H1 (cell line): Measurements from ENCODE around the gene IGSF1. TPM values are rescaled to one million over a fixed set of nuclear protein-coding genes. Genes with fewer than 3 reads are reported as not detected.

Experiments
- CREB1 ChIP-seq: IDR thresholded peaks from 2 replicates; pipeline ENCODE4 v1.6.1; 2012; ENCODE audit warnings: inconsistent platforms
- EGR1 ChIP-seq: IDR thresholded peaks from 2 replicates; pipeline ENCODE4 v1.6.1; 2011; ENCODE audit warnings: low read depth, low read length, borderline replicate concordance
- polyA plus RNA-seq, 7 experiments: library from polyadenylated mRNA; depleted of rRNA in 3 of 7; stranded (reverse) in 5 of 7; unstranded in 2 of 7; fragments of >200 nt in 5 of 7; fragments of 200-250 nt in 2 of 7; gene quantifications; 1 replicate in 5 of 7; 2 replicates in 1 of 7; 4 replicates in 1 of 7; pipeline versions ENCODE4 v1.2.1 to v1.2.3, GENCODE V29; 2011 to 2013; ENCODE audit warnings: missing spikeins in 2 of 7, mixed read lengths in 2 of 7
- total RNA-seq: library from RNA; stranded (reverse); fragmentation: NEBNext Ultra II Directional; extraction: Animal tissue kit (Norgen Biotek cat#: 25700); gene quantifications from 2 replicates; pipeline ENCODE4 v1.2.1, GENCODE V29; 2021
- TF ChIP-seq, protein P1 (sequence below), 3 experiments: IDR thresholded peaks; 1 replicate in 2 of 3; 2 replicates in 1 of 3; pipeline versions ENCODE4 v1.5.1 to v1.6.1; 2011; ENCODE audit warnings: low read length in 3 of 3, mild to moderate bottlenecking in 3 of 3, inconsistent platforms in 2 of 3, low read depth in 1 of 3, moderate library complexity in 1 of 3; ENCODE audit not compliant: insufficient read depth in 1 of 3; ENCODE audit errors: control extremely low read depth in 1 of 3
- TF ChIP-seq, protein P2 (sequence below): fragments of 300-600 bp; sonication (generic); IDR thresholded peaks from 2 replicates; pipeline ENCODE4 v1.7.1; 2012; ENCODE audit warnings: low read length, moderate library complexity, mild to moderate bottlenecking, inconsistent platforms; ENCODE audit not compliant: insufficient replicate concordance

IGSF1 gene
- total and polyA plus RNA-seq, 2 of the 8 experiments (the other 6 are each of a cell fraction or from before 2014, with no cell fraction given): 23.1 to 39.9 TPM

DNA sequence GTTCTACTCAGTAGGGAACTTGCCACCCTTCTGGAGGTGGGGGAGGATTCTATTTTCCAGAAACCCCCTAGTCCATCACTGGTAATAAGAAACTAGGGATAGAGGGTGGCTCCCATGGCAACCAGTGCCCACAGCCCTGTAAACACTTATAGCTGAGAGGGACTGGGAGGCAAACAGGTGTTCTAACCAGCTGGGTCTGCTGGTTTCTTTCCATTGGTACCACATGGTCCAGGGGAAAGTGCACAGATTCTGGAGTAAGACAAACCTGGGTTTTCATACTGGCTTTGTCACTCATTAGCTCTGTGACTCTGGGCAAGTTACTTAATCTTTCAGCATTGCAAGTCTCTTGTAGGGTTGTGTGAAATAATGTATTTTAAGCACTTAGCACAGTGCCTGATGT lies 26.9 kb downstream of the IGSF1 start (continued):
- TF ChIP-seq, protein P1, sequence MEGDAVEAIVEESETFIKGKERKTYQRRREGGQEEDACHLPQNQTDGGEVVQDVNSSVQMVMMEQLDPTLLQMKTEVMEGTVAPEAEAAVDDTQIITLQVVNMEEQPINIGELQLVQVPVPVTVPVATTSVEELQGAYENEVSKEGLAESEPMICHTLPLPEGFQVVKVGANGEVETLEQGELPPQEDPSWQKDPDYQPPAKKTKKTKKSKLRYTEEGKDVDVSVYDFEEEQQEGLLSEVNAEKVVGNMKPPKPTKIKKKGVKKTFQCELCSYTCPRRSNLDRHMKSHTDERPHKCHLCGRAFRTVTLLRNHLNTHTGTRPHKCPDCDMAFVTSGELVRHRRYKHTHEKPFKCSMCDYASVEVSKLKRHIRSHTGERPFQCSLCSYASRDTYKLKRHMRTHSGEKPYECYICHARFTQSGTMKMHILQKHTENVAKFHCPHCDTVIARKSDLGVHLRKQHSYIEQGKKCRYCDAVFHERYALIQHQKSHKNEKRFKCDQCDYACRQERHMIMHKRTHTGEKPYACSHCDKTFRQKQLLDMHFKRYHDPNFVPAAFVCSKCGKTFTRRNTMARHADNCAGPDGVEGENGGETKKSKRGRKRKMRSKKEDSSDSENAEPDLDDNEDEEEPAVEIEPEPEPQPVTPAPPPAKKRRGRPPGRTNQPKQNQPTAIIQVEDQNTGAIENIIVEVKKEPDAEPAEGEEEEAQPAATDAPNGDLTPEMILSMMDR (IDR thresholded peaks at IDR 0.05; ENCODE audit: control extremely low read depth in 1 of 3, insufficient read depth in 1 of 3, low read depth in 1 of 3, low read length in 3 of 3): no peak
- TF ChIP-seq, protein P2, sequence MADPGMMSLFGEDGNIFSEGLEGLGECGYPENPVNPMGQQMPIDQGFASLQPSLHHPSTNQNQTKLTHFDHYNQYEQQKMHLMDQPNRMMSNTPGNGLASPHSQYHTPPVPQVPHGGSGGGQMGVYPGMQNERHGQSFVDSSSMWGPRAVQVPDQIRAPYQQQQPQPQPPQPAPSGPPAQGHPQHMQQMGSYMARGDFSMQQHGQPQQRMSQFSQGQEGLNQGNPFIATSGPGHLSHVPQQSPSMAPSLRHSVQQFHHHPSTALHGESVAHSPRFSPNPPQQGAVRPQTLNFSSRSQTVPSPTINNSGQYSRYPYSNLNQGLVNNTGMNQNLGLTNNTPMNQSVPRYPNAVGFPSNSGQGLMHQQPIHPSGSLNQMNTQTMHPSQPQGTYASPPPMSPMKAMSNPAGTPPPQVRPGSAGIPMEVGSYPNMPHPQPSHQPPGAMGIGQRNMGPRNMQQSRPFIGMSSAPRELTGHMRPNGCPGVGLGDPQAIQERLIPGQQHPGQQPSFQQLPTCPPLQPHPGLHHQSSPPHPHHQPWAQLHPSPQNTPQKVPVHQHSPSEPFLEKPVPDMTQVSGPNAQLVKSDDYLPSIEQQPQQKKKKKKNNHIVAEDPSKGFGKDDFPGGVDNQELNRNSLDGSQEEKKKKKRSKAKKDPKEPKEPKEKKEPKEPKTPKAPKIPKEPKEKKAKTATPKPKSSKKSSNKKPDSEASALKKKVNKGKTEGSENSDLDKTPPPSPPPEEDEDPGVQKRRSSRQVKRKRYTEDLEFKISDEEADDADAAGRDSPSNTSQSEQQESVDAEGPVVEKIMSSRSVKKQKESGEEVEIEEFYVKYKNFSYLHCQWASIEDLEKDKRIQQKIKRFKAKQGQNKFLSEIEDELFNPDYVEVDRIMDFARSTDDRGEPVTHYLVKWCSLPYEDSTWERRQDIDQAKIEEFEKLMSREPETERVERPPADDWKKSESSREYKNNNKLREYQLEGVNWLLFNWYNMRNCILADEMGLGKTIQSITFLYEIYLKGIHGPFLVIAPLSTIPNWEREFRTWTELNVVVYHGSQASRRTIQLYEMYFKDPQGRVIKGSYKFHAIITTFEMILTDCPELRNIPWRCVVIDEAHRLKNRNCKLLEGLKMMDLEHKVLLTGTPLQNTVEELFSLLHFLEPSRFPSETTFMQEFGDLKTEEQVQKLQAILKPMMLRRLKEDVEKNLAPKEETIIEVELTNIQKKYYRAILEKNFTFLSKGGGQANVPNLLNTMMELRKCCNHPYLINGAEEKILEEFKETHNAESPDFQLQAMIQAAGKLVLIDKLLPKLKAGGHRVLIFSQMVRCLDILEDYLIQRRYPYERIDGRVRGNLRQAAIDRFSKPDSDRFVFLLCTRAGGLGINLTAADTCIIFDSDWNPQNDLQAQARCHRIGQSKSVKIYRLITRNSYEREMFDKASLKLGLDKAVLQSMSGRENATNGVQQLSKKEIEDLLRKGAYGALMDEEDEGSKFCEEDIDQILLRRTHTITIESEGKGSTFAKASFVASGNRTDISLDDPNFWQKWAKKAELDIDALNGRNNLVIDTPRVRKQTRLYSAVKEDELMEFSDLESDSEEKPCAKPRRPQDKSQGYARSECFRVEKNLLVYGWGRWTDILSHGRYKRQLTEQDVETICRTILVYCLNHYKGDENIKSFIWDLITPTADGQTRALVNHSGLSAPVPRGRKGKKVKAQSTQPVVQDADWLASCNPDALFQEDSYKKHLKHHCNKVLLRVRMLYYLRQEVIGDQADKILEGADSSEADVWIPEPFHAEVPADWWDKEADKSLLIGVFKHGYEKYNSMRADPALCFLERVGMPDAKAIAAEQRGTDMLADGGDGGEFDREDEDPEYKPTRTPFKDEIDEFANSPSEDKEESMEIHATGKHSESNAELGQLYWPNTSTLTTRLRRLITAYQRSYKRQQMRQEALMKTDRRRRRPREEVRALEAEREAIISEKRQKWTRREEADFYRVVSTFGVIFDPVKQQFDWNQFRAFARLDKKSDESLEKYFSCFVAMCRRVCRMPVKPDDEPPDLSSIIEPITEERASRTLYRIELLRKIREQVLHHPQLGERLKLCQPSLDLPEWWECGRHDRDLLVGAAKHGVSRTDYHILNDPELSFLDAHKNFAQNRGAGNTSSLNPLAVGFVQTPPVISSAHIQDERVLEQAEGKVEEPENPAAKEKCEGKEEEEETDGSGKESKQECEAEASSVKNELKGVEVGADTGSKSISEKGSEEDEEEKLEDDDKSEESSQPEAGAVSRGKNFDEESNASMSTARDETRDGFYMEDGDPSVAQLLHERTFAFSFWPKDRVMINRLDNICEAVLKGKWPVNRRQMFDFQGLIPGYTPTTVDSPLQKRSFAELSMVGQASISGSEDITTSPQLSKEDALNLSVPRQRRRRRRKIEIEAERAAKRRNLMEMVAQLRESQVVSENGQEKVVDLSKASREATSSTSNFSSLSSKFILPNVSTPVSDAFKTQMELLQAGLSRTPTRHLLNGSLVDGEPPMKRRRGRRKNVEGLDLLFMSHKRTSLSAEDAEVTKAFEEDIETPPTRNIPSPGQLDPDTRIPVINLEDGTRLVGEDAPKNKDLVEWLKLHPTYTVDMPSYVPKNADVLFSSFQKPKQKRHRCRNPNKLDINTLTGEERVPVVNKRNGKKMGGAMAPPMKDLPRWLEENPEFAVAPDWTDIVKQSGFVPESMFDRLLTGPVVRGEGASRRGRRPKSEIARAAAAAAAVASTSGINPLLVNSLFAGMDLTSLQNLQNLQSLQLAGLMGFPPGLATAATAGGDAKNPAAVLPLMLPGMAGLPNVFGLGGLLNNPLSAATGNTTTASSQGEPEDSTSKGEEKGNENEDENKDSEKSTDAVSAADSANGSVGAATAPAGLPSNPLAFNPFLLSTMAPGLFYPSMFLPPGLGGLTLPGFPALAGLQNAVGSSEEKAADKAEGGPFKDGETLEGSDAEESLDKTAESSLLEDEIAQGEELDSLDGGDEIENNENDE: no peak
- TF ChIP-seq CREB1 (no peak), EGR1 (no peak)
- TF ChIP-seq, all 59 proteins: peak for 0
